ENCODE measurements around the gene TGFA.

- TF ChIP-seq, protein P1, sequence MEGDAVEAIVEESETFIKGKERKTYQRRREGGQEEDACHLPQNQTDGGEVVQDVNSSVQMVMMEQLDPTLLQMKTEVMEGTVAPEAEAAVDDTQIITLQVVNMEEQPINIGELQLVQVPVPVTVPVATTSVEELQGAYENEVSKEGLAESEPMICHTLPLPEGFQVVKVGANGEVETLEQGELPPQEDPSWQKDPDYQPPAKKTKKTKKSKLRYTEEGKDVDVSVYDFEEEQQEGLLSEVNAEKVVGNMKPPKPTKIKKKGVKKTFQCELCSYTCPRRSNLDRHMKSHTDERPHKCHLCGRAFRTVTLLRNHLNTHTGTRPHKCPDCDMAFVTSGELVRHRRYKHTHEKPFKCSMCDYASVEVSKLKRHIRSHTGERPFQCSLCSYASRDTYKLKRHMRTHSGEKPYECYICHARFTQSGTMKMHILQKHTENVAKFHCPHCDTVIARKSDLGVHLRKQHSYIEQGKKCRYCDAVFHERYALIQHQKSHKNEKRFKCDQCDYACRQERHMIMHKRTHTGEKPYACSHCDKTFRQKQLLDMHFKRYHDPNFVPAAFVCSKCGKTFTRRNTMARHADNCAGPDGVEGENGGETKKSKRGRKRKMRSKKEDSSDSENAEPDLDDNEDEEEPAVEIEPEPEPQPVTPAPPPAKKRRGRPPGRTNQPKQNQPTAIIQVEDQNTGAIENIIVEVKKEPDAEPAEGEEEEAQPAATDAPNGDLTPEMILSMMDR (conservative IDR thresholded peaks at IDR 0.05): no peak
- TF ChIP-seq EZH2 (IDR thresholded peaks at IDR 0.05; ENCODE audit: low read depth): no peak
Observed at GRCh38 chr2:70474256-70474848, 79.3 kb downstream of the TGFA start.
